Astrocyte (in vitro differentiated cells and primary cell): Measurements from ENCODE around the gene CRHR2.

Experiments
- CTCF ChIP-seq: IDR thresholded peaks from 2 replicates; pipeline ENCODE4 v1.5.1; 2011; ENCODE audit warnings: low read depth, mild to moderate bottlenecking, inconsistent platforms, low read length, moderate library complexity; ENCODE audit not compliant: insufficient read depth
- EZH2 ChIP-seq: IDR thresholded peaks from 2 replicates; pipeline ENCODE4 v1.6.1; 2012; ENCODE audit warnings: mild to moderate bottlenecking, low read length, inconsistent platforms; ENCODE audit not compliant: insufficient read depth

GRCh38 chr7:30697719-30698460 lies 15.6 kb upstream of the CRHR2 start:
- TF ChIP-seq CTCF = no peak
- TF ChIP-seq EZH2 = no peak
